DMS153 treated with DMSO at 0.1 percent for 48 hours (cell line): ENCODE results near the gene SETDB1.

Experiments
- DNase-seq: peaks from one replicate; lab custom pipeline; 2025; ENCODE audit not compliant: unreplicated experiment; lab: John Stamatoyannopoulos, UW

SETDB1 gene

DNA sequence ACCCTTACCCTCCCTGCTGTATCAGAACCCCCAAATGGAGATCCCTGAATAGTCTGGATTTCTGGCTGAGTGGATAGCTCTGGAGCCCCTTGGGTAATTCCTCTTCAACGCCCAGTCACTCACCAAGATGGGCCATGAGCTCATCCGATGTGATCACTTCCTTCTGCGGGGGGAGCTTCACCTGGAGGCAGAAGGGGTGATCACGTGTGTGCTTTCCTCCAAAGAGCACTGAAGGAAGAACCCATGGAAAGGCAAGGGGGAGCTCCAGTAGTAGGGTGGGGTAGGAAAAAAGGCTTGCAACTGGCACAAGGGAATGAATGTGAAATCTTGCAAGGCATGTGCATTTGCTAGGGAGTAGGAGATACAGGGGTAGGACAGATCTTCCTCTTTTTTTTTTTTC, 75.4 kb downstream of the SETDB1 start:
- DNase-seq, result no peak

DNA sequence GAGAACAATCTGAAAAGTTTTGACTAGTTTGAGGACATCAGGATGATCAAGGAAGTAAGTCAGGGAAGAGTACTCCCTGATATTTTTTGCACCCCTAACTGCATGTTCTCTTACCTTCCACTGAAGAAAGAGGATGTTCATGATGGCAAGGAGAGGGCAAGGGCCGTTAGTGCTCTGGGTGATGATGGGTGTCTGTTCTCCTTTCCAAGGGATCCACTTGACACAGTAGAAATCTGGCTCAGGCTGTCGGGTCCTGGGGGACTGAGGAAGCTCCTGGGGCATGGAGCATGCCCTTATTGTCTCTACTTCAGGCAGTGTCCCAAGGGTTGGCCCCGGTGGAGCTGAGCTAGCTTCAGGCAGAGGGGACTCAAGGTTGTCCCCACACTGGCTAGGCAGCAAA, 75.9 kb downstream of the SETDB1 start:
- DNase-seq, result no peak

DNA sequence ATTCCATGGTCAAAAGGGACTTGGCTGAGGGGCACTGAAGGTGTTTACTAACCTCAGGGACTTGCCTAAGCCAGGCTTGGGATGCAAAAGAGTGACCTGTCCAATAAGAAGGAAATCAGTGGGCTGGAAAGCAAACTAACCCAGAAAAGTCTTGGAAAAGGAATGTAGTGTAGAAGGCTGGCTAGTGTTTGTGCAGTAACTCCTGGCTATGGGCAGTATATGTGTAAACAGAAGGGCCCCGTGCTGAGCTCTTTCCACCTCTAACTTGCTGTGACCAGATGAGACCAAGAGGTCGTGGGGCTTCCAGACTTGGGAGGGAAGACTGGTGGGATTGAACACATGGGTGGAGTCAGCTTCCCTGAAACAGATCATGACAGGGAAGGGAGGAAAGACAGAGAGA, 76.4 kb downstream of the SETDB1 start:
- DNase-seq, result no peak

DNA sequence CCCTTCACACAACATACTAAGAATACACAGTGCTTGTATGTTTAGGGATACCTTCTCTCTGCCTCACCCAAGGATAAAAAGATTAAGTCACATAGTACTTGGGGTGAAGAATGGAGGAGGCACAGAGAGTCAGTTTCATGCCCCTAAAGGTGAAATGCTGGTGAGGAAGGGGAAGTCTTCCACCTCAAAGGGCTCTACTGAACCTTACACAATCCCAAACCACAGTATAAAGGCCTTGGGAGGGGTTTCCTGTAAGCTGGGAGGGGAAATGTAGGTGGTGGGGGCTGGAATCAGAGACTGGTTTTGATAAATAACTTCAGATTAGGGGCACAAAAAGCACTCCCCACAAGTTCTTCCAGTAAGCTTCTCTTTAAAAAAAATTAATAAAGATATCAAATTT, 77.0 kb downstream of the SETDB1 start:
- DNase-seq, result no peak

DNA sequence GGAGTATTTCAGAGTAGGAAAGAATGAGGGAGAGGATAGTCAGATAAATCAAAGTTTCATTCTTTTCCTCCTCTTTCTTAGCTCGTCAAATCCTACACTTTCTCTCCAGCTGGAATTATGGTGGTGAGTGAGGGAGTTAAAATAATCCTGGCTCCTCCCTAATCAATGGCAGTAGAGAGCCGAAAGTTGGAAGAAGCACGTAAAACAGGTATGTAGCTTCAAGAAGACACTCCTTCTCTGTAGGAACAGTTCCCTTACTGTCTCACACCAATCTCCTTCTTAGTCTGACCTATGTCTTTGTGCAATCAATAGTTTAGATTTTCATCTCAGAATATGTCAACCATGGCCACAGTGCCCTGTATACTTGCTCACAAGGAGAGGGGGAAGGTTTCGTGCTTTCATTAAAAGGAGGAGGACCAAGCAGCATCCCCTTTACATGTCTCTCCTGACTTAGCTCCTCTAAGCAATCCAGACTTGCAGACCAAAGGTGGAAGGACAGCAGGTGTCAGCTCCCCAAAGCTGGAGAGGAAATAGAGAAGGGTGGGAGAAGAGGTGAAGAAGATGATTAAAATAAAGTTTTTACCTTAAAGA, 79.7 kb downstream of the SETDB1 start:
- DNase-seq, result no peak

DNA sequence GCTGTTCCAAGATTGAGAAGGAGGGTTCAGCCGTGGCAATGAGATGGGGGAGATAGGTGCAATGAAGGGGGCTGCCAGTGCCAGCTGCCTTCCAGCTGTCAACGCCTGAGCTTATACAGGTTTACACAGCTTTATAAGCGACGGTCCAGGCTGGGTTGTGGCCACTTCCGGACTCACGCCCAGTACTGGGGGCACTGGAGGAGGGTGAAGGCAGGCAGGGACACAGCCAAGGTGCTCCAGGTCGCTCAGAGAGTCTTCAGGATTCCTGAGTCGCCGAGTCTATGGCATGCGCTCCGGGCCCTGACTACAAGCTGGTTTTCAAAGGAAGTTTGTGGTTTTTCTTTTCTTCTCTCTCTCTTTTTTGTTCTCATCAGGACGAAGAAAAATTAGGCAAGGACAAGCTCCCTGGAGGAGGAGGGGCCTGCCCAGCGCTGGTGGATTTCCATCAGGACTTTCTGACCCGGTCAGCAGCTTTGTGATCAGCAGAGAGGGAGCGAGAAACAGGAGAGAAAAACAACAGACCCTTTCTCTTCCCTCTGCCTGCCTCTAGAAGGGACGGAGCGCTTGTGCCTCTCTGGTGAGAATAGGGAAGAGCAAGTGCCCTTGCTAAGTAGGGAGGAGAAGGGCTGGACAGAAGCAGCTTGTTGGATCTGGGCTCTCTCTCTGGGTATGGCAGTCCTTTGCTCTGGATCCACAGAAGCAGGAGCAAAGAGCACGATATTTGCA, 80.3 kb downstream of the SETDB1 start, which contains the start of gene MINDY1:
Gene MINDY1, minus strand, starts transcription at position 576 of the 726 bp plus-strand sequence. CDS start 4,285 bp downstream, outside the sequence.
- peak; percentile 89 for DNase-seq

DNA sequence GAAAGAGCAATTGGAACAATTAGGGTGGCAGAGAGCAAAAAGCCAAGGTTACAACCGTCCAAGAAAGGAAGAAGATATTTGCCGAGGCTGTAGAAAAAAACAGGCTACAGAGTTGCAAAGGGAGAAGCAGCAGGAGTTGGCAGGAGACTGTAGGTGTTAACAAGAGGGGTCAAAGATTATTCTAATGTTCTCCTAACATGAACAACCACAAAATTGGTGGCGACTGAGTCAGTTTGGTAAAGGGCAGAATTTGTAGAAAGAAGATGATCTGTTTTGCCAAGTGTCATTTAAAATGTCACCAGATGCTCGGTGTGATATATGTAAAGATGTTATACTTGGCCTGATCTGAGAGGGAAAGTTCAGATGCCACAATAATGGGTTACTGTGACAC, 81.7 kb downstream of the SETDB1 start:
- no peak for DNase-seq

DNA sequence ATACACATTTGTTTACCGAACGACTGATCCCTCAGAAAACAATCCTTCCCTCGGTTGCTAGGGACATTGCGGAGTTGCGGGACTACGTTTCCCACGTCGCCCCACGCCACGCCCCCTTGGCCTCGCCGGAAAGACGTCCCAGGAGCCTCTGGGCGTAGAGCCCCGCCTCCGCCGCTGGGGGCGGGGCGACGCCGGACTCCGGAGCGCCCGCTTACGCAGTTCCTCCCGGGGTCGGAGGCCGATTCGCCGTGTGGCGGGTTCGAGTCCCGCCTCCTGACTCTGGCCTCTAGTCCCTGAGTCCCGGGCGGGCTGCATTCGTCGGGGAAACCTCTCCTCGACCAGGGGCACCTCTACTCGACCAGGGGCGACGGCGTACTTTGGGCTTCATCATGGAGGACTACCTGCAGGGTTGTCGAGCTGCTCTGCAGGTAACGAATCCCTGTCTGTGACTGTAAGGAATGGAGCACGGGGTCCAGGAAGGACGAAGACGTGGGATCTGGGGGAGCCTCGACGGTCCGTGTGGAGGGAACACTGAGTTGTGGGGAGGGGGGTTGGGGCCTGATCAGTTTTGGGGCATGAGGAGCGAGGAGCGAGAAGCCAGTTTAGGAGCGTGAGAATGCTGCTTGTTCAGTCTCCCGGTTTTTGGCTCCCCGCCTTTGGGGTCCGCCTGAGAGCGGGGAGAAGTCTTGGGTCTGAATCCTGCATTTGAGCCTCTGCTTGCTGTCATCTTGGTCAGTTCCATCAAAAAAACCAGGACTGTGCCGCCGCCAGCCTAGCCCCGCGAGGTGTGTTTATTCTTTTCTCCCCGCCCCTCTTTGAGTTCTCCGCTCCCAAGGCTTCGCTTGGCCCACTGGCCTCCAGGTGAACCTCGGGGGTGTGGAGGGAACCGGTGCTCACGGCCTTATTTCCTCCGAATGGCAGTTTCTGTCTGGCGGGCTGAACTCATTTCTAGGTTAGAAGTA, 82.4 kb downstream of the SETDB1 start, which contains the start of gene PRUNE1:
Gene PRUNE1, plus strand, starts transcription at position 206 of the 962 bp plus-strand sequence. Its CDS starts 184 bp downstream, at position 390.
- peak; percentile 98 for DNase-seq

DNA sequence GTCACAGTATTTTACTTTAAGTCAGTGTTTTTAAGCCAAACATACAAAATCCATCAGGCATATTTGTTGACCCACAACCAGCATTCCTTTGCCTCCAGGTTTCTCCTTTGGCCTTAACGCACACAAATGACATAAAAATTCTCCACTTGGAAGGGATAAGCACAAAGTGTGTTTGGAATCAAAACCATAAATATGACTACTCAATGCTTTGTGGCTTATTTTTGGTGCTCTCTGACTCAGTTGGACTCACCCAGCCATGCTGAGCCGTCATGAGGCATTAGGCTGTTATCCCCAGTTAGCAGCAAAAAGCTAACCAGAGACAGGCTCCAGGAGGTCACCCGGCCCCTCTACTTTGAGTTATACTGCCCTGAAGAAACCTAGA, 83.0 kb downstream of the SETDB1 start:
- no peak for DNase-seq

DNA sequence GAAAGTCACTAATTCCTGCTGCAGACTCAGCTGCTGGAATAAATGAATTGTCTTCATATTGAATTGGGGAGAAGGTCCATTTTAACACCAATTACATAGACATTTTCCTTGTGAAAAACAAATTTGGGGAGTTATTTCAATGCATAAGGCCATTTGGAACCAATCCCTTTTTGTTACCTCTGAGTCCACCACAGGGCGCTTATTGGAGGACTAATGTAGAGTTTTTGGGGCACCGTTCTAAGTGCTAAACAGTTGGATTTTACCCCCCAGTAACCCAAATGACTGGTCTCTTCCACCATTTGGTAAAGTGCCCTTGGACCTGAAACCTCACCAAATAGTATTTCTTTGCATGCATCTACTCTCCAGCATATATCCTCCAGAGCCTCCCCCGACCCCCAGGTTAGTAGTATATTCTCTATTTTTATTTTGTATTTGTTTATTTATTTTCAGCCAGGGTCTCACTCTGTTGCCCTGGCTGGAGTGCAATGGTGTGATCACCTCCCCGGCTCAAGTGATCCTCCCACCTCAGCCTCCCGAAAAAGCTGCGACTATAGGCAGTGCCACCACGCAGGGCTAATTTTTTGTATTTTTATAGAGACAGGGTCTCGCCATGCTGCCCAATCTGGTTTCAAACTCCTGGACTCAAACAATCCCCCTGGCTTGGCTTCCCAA, 83.6 kb downstream of the SETDB1 start:
- no peak for DNase-seq

DNA sequence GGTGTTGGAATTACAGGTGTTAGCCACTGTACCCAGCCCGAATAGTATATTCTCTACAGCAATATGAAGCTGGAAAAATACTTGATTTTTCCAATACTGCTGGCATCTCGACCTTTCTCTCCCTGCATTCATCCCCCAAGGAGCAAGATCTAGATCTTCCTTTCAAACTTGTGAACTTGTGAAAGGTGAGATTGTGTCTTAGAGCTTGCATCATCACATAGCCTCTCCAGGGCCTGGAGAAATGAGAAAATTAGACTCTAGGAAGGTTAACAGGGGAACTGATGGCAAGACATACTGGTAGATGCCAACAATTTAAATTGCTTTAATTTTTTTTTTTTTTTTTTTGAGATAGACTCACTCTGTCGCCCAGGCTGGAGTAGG, 84.2 kb downstream of the SETDB1 start:
- no peak for DNase-seq

DNA sequence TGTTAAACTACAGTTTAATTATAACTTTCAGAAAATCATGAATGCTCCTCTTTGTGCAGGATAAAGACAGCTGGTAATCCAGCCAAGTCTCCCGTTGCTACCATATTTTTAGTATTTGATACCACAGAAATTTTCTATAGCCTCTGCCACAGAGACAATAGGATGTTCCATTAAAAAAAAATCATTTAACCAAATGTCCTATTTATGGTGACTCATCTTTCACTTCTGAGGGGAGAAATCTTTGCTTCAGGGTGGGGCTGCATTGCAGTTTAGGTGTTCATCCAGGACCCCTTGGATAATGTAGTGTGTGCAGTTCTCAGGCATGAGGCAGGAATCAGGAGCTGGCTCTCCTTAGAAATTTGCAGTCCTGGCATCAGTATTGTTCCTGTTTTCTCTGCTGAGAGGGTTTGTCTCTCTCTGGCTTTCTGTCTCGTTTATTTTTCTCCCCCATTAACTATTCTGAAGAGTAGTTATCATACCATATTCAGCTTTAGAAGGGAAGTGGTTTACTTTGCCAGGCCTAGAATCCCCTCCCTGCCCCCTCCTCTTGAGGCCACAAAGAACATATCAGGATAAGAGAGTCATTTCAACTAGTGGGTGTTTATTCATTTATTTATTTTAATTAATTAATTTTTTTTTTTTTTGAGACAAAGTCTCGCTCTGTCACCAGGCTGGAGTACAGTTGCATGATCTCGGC, 85.1 kb downstream of the SETDB1 start:
- DNase-seq, result no peak

DNA sequence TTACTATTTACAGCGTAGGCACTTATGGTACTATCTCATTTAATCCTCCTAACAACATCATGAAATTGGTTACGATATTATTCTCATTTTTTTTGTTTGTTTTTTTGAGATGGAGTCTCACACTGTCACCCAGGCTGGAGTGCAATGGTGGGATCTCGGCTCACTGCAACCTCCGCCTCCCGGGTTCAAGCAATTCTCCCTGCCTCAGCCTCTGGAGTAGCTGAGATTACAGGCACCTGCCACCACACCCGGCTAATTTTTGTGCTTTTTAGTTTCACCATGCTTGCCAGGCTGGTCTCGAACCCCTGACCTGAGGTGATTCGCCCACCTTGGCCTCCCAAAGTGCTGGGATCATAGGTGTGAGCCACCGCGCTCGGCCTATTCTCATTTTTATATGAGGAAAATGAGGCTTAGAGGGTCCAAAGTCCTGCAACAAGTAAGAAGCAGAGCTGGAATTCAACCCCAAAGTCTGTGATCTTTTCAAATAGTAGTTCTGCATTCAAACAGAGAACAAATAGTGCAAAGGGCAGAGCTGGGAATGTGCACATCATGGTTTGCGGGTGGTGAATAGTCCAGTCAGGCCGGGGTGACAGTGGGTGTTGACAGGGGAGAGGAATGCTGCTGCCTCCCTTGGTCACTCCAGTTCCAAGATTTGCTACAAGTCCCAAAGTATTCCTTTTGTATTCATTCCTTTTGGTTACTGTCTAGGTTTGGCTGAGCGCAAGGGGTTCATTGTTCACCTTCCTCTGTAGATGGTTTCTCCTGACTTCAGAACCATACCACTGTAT, 86.7 kb downstream of the SETDB1 start:
- no peak for DNase-seq

DNA sequence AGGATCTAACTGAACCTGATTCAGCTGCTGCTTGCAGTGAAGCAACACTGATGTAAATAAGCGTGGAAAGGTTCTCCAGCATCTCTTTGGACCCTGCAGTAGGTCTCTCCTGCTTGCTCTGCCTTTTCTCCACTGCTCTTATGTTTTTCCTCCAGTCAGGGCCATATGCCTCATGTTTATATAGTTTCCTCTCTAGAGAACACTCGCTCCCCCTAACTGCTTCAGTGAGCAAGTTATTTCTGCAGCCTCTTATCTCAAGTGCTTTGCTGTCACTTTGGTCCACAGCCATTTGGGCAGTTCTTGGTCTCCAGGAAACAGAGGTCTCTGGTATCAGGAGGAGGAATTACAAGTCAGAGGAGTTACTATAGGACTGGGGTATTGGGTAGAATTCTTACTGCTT, 87.4 kb downstream of the SETDB1 start:
- no peak for DNase-seq
